HFFc6 (cell line): ENCODE measurements around the gene C19orf47. TPM values are rescaled to one million over a fixed set of nuclear protein-coding genes. Genes with fewer than 3 reads are reported as not detected.

Source experiments
- DNase-seq: peaks from one replicate; pipeline ENCODE4 v3.0.0-alpha.2; 2018
- H3K27ac Mint-ChIP-seq: 2 replicates; pipeline ENCODE4 v1.8.0; 2020; ENCODE audit warnings: mild to moderate bottlenecking, mixed read lengths
- H3K27me3 Mint-ChIP-seq: 2 replicates; pipeline ENCODE4 v1.8.0; 2021; ENCODE audit warnings: mild to moderate bottlenecking, moderate library complexity, mixed read lengths; ENCODE audit not compliant: insufficient read depth
- H3K36me3 Mint-ChIP-seq: 2 replicates; pipeline ENCODE4 v1.8.0; 2021; ENCODE audit warnings: low read depth, mixed read lengths
- H3K4me1 Mint-ChIP-seq: 2 replicates; pipeline ENCODE4 v1.8.0; 2020; ENCODE audit warnings: low read depth, mixed read lengths
- H3K4me3 Mint-ChIP-seq: 2 replicates; pipeline ENCODE4 v1.8.0; 2020; ENCODE audit warnings: mild to moderate bottlenecking, moderate library complexity, mixed read lengths
- H3K9me3 Mint-ChIP-seq: 2 replicates; pipeline ENCODE4 v1.8.0; 2020; ENCODE audit warnings: mild to moderate bottlenecking, mixed read lengths
- CTCF ChIP-seq: fragments of 200-600 bp; sonication (generic); IDR thresholded peaks from 2 replicates; pipeline ENCODE4 v1.5.0; 2021; ENCODE audit warnings: antibody characterized with exemption, mild to moderate bottlenecking
- total RNA-seq, 6 experiments: library from RNA; stranded (reverse); fragmentation: NEBNext Ultra II Directional; extraction: Animal tissue kit (Norgen Biotek cat#: 25700); gene quantifications; 2 replicates in 1 of 6; 3 replicates in 5 of 6; pipeline ENCODE4 v1.2.3, GENCODE V29; 2021

Gene C19orf47
- total RNA-seq, 6 experiments from 2014 or later = 15.8 to 20.0 (median 18.5) TPM

- Mint-ChIP-seq H3K4me3 (no peak overlapping the region), H3K27me3 (no peaks in the 10 kb centered on the region; the same call in none of the 2 replicates), H3K4me1 (peaks cover 14% of the 10 kb centered on the region), H3K36me3 (peaks cover 6% of the 10 kb centered on the region; the same call in 1 of the 2 replicates), H3K27ac (no peak overlapping the region), H3K9me3 (no peaks in the 10 kb centered on the region)
- DNase-seq = no peak
- TF ChIP-seq CTCF = no peak
Observed at GRCh38 chr19:40366697-40367561, 18.7 kb upstream of the C19orf47 start.

GRCh38 chr19:40365613-40366401 is 17.6 kb upstream of the C19orf47 start:
- H3K27me3 Mint-ChIP-seq = no peaks in the 10 kb centered on the region; the same call in none of the 2 replicates
- H3K27ac Mint-ChIP-seq = no peak overlapping the region
- DNase-seq = no peak
- no peak for TF ChIP-seq CTCF
- H3K4me1 Mint-ChIP-seq = peaks cover 14% of the 10 kb centered on the region
- no peaks in the 10 kb centered on the region for H3K9me3 Mint-ChIP-seq
- H3K4me3 Mint-ChIP-seq = peak overlapping the region; percentile 61; the same call in 1 of the 2 replicates
- peaks cover 6% of the 10 kb centered on the region; the same call in 1 of the 2 replicates for H3K36me3 Mint-ChIP-seq

- Mint-ChIP-seq H3K27ac (no peak overlapping the region), H3K4me1 (peaks cover 22% of the 10 kb centered on the region), H3K27me3 (no peaks in the 10 kb centered on the region; the same call in none of the 2 replicates), H3K4me3 (no peak overlapping the region; the same call in 1 of the 2 replicates), H3K9me3 (no peaks in the 10 kb centered on the region), H3K36me3 (peaks cover 7% of the 10 kb centered on the region; the same call in 1 of the 2 replicates)
- no peak for DNase-seq
- no peak for TF ChIP-seq CTCF
Observed at GRCh38 chr19:40365010-40365409, 16.8 kb upstream of the C19orf47 start.

- Mint-ChIP-seq H3K36me3 (peaks cover 11% of the 10 kb centered on the region; the same call in 1 of the 2 replicates), H3K27me3 (no peaks in the 10 kb centered on the region; the same call in none of the 2 replicates), H3K4me1 (peaks cover 25% of the 10 kb centered on the region), H3K9me3 (no peaks in the 10 kb centered on the region), H3K4me3 (no peak overlapping the region), H3K27ac (no peak overlapping the region)
- DNase-seq = no peak
- no peak for TF ChIP-seq CTCF
Observed at GRCh38 chr19:40363069-40363468, 14.9 kb upstream of the C19orf47 start.

- H3K27me3 Mint-ChIP-seq = no peaks in the 10 kb centered on the region; the same call in none of the 2 replicates
- H3K4me3 Mint-ChIP-seq = no peak overlapping the region
- H3K36me3 Mint-ChIP-seq = peaks cover 10% of the 10 kb centered on the region; the same call in 1 of the 2 replicates
- no peak for DNase-seq
- H3K9me3 Mint-ChIP-seq = no peaks in the 10 kb centered on the region
- peaks cover 34% of the 10 kb centered on the region for H3K4me1 Mint-ChIP-seq
- TF ChIP-seq CTCF = no peak
- H3K27ac Mint-ChIP-seq = no peak overlapping the region
Observed at GRCh38 chr19:40362160-40362559, 14.0 kb upstream of the C19orf47 start.
